Liver (tissue), 3 donors: ENCODE measurements around the gene ARAP2.

Experiments
- EGR1 ChIP-seq, 2 donors: IDR thresholded peaks; 2 replicates each; pipeline ENCODE4 v1.6.1; 2016 to 2018; ENCODE audit warnings: antibody characterized with exemption in 2 of 2, low read depth in 2 of 2
- FOXA1 ChIP-seq: IDR thresholded peaks from 2 replicates; pipeline ENCODE4 v1.6.1; 2016; ENCODE audit warnings: antibody characterized with exemption
- GABPA ChIP-seq, 2 donors: IDR thresholded peaks in 1 of 2; conservative IDR thresholded peaks in 1 of 2; 2 replicates each; pipeline ENCODE4 v1.6.1; 2016; ENCODE audit warnings: antibody characterized with exemption in 2 of 2, mild to moderate bottlenecking in 1 of 2, moderate library complexity in 1 of 2
- RXRA ChIP-seq, 2 donors: IDR thresholded peaks; 2 replicates each; pipeline ENCODE4 v1.6.1; 2017 to 2018; ENCODE audit warnings: antibody characterized with exemption in 2 of 2, mild to moderate bottlenecking in 1 of 2
- SP1 ChIP-seq: IDR thresholded peaks from 2 replicates; pipeline ENCODE4 v1.6.1; 2018; ENCODE audit warnings: antibody characterized with exemption, mild to moderate bottlenecking
- TAF1 ChIP-seq: conservative IDR thresholded peaks from 2 replicates; pipeline ENCODE4 v1.6.1; 2016; ENCODE audit warnings: antibody characterized with exemption, mild to moderate bottlenecking
- YY1 ChIP-seq: IDR thresholded peaks from 2 replicates; pipeline ENCODE4 v1.6.1; 2016; ENCODE audit warnings: antibody characterized with exemption, mild to moderate bottlenecking
- TF ChIP-seq, protein P1 (sequence below): fragments of 150-350 bp; IDR thresholded peaks from 2 replicates; pipeline ENCODE4 v1.5.1; 2017; ENCODE audit warnings: improper control_type of control experiment, low read depth, low read length; ENCODE audit not compliant: missing input control
- TF ChIP-seq, protein P2 (sequence below): IDR thresholded peaks from 2 replicates; pipeline ENCODE4 v1.6.1; 2016; ENCODE audit warnings: antibody characterized with exemption, mild to moderate bottlenecking
- TF ChIP-seq, protein P3 (sequence below): IDR thresholded peaks from 2 replicates; pipeline ENCODE4 v1.6.1; 2016; ENCODE audit warnings: antibody characterized with exemption
- donor health status: healthy.
- donor health status: healthy.

DNA sequence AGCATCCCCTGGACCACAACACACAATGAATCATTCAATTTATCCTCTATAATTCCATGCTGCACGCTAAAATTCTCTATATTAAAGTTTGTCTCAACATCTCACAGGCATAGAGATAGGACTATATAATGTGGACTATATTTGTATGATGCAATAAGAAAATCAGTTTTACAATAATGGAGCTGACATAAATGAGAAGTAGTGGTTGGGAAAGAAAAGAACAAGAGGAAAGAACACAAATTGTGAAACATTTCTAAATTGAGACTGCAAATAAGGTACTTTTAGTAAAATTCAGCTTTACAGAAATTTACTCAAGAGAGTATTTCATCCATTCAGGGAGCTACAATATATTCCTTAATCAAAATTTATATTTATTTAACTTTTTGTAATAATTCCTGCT lies 120.4 kb downstream of the ARAP2 start:
- no peak for TF ChIP-seq RXRA (IDR thresholded peaks at IDR 0.05)
- TF ChIP-seq, protein P1, sequence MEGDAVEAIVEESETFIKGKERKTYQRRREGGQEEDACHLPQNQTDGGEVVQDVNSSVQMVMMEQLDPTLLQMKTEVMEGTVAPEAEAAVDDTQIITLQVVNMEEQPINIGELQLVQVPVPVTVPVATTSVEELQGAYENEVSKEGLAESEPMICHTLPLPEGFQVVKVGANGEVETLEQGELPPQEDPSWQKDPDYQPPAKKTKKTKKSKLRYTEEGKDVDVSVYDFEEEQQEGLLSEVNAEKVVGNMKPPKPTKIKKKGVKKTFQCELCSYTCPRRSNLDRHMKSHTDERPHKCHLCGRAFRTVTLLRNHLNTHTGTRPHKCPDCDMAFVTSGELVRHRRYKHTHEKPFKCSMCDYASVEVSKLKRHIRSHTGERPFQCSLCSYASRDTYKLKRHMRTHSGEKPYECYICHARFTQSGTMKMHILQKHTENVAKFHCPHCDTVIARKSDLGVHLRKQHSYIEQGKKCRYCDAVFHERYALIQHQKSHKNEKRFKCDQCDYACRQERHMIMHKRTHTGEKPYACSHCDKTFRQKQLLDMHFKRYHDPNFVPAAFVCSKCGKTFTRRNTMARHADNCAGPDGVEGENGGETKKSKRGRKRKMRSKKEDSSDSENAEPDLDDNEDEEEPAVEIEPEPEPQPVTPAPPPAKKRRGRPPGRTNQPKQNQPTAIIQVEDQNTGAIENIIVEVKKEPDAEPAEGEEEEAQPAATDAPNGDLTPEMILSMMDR = no peak
- TF ChIP-seq SP1 = no peak
- no peak for TF ChIP-seq TAF1
- TF ChIP-seq, protein P2, sequence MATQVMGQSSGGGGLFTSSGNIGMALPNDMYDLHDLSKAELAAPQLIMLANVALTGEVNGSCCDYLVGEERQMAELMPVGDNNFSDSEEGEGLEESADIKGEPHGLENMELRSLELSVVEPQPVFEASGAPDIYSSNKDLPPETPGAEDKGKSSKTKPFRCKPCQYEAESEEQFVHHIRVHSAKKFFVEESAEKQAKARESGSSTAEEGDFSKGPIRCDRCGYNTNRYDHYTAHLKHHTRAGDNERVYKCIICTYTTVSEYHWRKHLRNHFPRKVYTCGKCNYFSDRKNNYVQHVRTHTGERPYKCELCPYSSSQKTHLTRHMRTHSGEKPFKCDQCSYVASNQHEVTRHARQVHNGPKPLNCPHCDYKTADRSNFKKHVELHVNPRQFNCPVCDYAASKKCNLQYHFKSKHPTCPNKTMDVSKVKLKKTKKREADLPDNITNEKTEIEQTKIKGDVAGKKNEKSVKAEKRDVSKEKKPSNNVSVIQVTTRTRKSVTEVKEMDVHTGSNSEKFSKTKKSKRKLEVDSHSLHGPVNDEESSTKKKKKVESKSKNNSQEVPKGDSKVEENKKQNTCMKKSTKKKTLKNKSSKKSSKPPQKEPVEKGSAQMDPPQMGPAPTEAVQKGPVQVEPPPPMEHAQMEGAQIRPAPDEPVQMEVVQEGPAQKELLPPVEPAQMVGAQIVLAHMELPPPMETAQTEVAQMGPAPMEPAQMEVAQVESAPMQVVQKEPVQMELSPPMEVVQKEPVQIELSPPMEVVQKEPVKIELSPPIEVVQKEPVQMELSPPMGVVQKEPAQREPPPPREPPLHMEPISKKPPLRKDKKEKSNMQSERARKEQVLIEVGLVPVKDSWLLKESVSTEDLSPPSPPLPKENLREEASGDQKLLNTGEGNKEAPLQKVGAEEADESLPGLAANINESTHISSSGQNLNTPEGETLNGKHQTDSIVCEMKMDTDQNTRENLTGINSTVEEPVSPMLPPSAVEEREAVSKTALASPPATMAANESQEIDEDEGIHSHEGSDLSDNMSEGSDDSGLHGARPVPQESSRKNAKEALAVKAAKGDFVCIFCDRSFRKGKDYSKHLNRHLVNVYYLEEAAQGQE = no peak
- TF ChIP-seq, protein P3, sequence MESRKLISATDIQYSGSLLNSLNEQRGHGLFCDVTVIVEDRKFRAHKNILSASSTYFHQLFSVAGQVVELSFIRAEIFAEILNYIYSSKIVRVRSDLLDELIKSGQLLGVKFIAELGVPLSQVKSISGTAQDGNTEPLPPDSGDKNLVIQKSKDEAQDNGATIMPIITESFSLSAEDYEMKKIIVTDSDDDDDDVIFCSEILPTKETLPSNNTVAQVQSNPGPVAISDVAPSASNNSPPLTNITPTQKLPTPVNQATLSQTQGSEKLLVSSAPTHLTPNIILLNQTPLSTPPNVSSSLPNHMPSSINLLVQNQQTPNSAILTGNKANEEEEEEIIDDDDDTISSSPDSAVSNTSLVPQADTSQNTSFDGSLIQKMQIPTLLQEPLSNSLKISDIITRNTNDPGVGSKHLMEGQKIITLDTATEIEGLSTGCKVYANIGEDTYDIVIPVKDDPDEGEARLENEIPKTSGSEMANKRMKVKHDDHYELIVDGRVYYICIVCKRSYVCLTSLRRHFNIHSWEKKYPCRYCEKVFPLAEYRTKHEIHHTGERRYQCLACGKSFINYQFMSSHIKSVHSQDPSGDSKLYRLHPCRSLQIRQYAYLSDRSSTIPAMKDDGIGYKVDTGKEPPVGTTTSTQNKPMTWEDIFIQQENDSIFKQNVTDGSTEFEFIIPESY = no peak
- TF ChIP-seq EGR1 (IDR thresholded peaks at IDR 0.05; ENCODE audit: low read depth in 2 of 2) = no peak
- TF ChIP-seq FOXA1 = no peak
- TF ChIP-seq GABPA (IDR thresholded peaks at IDR 0.05 in 1 of 2, conservative IDR thresholded peaks at IDR 0.05 in 1 of 2) = no peak
- no peak for TF ChIP-seq YY1
